Mesothelial cell of epicardium (in vitro differentiated cells): ENCODE data around the gene OSBPL1A. TPM values are rescaled to one million over a fixed set of nuclear protein-coding genes. Genes with fewer than 3 reads are reported as not detected.

Experiments
- DNase-seq, 2 experiments: peaks; one replicate each; pipeline ENCODE4 v3.0.0; 2021; ENCODE audit warnings: low spot score in 2 of 2; ENCODE audit not compliant: unreplicated experiment in 2 of 2
- H3K27ac Mint-ChIP-seq: 2 replicates; pipeline ENCODE4 v1.8.0; 2021; ENCODE audit warnings: mixed read lengths
- H3K27me3 Mint-ChIP-seq: 2 replicates; pipeline ENCODE4 v1.8.0; 2021; ENCODE audit warnings: low read depth, mixed read lengths
- H3K36me3 Mint-ChIP-seq: 2 replicates; pipeline ENCODE4 v1.8.0; 2021; ENCODE audit warnings: mixed read lengths
- H3K4me1 Mint-ChIP-seq: 2 replicates; pipeline ENCODE4 v1.8.0; 2021; ENCODE audit warnings: mixed read lengths
- H3K4me3 Mint-ChIP-seq: 2 replicates; pipeline ENCODE4 v1.8.0; 2021; ENCODE audit warnings: mild to moderate bottlenecking, moderate library complexity, mixed read lengths
- H3K9me3 Mint-ChIP-seq: 2 replicates; pipeline ENCODE4 v1.8.0; 2021; ENCODE audit warnings: mixed read lengths
- total RNA-seq: library from RNA; stranded (reverse); gene quantifications from 3 replicates; pipeline ENCODE4 v1.2.1, GENCODE V29; 2021
- TF ChIP-seq, protein P1 (sequence below): fragments of 200-600 bp; sonication (generic); IDR thresholded peaks from one replicate; pipeline ENCODE4 v1.5.0; 2021; ENCODE audit warnings: antibody characterized with exemption; ENCODE audit not compliant: unreplicated experiment

Gene OSBPL1A
- total RNA-seq, 1 donor from 2014 or later, result 36.1 TPM

DNA sequence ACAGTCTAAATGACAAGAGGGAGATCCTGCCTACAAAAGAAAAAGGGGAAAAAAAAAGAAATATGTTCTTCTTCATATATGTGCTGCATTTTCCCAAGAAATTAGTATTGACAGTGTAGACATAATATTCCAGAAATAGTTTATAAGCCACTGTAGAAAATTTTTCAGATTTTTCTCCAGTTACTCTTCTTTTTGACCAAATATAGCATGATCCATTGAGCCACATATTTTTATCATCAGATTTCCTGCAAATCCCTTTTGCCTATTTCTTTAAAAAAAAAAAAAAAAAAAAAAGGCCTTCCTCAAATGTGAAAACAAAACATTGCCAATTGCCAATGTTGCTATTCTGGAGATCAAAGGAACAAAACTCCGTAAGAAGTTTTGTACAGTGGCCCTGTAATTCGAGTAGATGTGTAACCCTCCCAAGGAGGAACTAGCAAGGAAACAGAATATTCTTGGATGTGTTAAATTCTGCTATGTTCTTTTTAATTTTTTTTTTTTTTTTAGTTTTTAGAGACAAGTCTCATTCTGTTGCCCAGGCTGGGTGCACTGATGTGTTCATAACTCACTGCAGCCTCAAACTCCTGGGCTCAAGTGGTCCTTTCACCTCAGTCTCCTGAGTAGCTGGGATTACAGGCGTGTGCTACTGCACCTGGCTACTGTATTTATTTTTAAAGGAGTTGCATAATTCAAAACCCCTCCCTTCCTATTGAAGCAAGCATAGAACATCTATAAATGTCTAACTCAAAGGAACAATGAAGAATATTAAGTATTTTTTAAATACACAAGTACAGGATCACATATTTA lies 271.3 kb downstream of the OSBPL1A start:
- no peak for DNase-seq

GRCh38 chr18:24121625-24122024 lies 276.0 kb downstream of the OSBPL1A start:
- Mint-ChIP-seq H3K9me3 (no peaks in the 10 kb centered on the region), H3K27ac (no peak overlapping the region), H3K4me3 (no peak overlapping the region), H3K27me3 (no peaks in the 10 kb centered on the region), H3K4me1 (no peaks in the 10 kb centered on the region), H3K36me3 (peaks cover 15% of the 10 kb centered on the region)
- DNase-seq, result no peak
- TF ChIP-seq, protein P1, sequence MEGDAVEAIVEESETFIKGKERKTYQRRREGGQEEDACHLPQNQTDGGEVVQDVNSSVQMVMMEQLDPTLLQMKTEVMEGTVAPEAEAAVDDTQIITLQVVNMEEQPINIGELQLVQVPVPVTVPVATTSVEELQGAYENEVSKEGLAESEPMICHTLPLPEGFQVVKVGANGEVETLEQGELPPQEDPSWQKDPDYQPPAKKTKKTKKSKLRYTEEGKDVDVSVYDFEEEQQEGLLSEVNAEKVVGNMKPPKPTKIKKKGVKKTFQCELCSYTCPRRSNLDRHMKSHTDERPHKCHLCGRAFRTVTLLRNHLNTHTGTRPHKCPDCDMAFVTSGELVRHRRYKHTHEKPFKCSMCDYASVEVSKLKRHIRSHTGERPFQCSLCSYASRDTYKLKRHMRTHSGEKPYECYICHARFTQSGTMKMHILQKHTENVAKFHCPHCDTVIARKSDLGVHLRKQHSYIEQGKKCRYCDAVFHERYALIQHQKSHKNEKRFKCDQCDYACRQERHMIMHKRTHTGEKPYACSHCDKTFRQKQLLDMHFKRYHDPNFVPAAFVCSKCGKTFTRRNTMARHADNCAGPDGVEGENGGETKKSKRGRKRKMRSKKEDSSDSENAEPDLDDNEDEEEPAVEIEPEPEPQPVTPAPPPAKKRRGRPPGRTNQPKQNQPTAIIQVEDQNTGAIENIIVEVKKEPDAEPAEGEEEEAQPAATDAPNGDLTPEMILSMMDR, result no peak

More for the DNA sequence above, 271.3 kb downstream of the OSBPL1A start:
- Mint-ChIP-seq H3K9me3 (no peaks in the 10 kb centered on the region), H3K4me3 (no peak overlapping the region), H3K27ac (no peak overlapping the region), H3K4me1 (no peaks in the 10 kb centered on the region), H3K27me3 (no peaks in the 10 kb centered on the region), H3K36me3 (peaks cover 24% of the 10 kb centered on the region)
- TF ChIP-seq, protein P1, result no peak

GRCh38 chr18:24120676-24121075 lies 276.9 kb downstream of the OSBPL1A start:
- TF ChIP-seq, protein P1, result no peak
- DNase-seq, result no peak
- no peaks in the 10 kb centered on the region for H3K9me3 Mint-ChIP-seq
- H3K4me1 Mint-ChIP-seq, result no peaks in the 10 kb centered on the region
- no peaks in the 10 kb centered on the region for H3K27me3 Mint-ChIP-seq
- no peak overlapping the region for H3K27ac Mint-ChIP-seq
- H3K4me3 Mint-ChIP-seq, result no peak overlapping the region
- peaks cover 17% of the 10 kb centered on the region for H3K36me3 Mint-ChIP-seq

- TF ChIP-seq, protein P1, result peak; percentile 94
- Mint-ChIP-seq H3K9me3 (no peaks in the 10 kb centered on the region), H3K4me1 (no peaks in the 10 kb centered on the region), H3K27me3 (no peaks in the 10 kb centered on the region), H3K27ac (no peak overlapping the region), H3K4me3 (no peak overlapping the region), H3K36me3 (peaks cover 21% of the 10 kb centered on the region)
- peak; percentile 42 to 75 for DNase-seq
Measured at GRCh38 chr18:24118750-24119577, 278.7 kb downstream of the OSBPL1A start.

GRCh38 chr18:24115628-24116027 lies 282.0 kb downstream of the OSBPL1A start:
- H3K27me3 Mint-ChIP-seq, result no peaks in the 10 kb centered on the region
- H3K36me3 Mint-ChIP-seq, result peaks cover 18% of the 10 kb centered on the region
- no peaks in the 10 kb centered on the region for H3K4me1 Mint-ChIP-seq
- TF ChIP-seq, protein P1, result no peak
- H3K9me3 Mint-ChIP-seq, result no peaks in the 10 kb centered on the region
- H3K27ac Mint-ChIP-seq, result no peak overlapping the region
- no peak overlapping the region for H3K4me3 Mint-ChIP-seq
- DNase-seq, result no peak
